ENCODE measurements around the gene LRRC23. TPM values are rescaled to one million over a fixed set of nuclear protein-coding genes. Genes with fewer than 3 reads are reported as not detected.

LRRC23 gene
- total RNA-seq, 1 donor from 2014 or later = 5.2 TPM

- peak overlapping the region; percentile 96 for H3K27ac Mint-ChIP-seq
- peaks cover 6% of the 10 kb centered on the region for H3K27me3 Mint-ChIP-seq (ENCODE audit: insufficient read depth, low read depth)
- no peaks in the 10 kb centered on the region for H3K36me3 Mint-ChIP-seq
- TF ChIP-seq, protein P1, sequence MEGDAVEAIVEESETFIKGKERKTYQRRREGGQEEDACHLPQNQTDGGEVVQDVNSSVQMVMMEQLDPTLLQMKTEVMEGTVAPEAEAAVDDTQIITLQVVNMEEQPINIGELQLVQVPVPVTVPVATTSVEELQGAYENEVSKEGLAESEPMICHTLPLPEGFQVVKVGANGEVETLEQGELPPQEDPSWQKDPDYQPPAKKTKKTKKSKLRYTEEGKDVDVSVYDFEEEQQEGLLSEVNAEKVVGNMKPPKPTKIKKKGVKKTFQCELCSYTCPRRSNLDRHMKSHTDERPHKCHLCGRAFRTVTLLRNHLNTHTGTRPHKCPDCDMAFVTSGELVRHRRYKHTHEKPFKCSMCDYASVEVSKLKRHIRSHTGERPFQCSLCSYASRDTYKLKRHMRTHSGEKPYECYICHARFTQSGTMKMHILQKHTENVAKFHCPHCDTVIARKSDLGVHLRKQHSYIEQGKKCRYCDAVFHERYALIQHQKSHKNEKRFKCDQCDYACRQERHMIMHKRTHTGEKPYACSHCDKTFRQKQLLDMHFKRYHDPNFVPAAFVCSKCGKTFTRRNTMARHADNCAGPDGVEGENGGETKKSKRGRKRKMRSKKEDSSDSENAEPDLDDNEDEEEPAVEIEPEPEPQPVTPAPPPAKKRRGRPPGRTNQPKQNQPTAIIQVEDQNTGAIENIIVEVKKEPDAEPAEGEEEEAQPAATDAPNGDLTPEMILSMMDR (IDR thresholded peaks at IDR 0.05) = no peak
- TF ChIP-seq EZH2 (IDR thresholded peaks at IDR 0.05) (no peak), EZH2phosphoT487 (IDR thresholded peaks at IDR 0.05) (no peak)
- H3K79me2 ChIP-seq (ENCODE audit: low read depth) = no peaks in the 10 kb centered on the region
- H3K9ac ChIP-seq = no peak overlapping the region
- H2AFZ ChIP-seq (replicated peaks) = no peak overlapping the region
- H4K20me1 ChIP-seq (ENCODE audit: low read depth) = no peaks in the 10 kb centered on the region
- no peak overlapping the region for H3K4me2 ChIP-seq
- H3K4me1 Mint-ChIP-seq = peaks cover 32% of the 10 kb centered on the region
- no peak for DNase-seq (ENCODE audit: low spot score)
- no peak overlapping the region for H3K27ac ChIP-seq
- H3K4me3 Mint-ChIP-seq = peak overlapping the region; percentile 67
- H3F3A ChIP-seq (ENCODE audit: low read depth) = no peaks in the 10 kb centered on the region
- no peaks in the 10 kb centered on the region for H3K9me3 ChIP-seq (ENCODE audit: low read depth)
- H3K4me3 ChIP-seq = no peak overlapping the region
- no peaks in the 10 kb centered on the region for H3K9me3 Mint-ChIP-seq
- H3K36me3 ChIP-seq = no peaks in the 10 kb centered on the region
- H3K4me1 ChIP-seq = no peaks in the 10 kb centered on the region
- no peaks in the 10 kb centered on the region for H3K27me3 ChIP-seq
Observed at GRCh38 chr12:6954316-6955107, 49.9 kb downstream of the LRRC23 start.

DNA sequence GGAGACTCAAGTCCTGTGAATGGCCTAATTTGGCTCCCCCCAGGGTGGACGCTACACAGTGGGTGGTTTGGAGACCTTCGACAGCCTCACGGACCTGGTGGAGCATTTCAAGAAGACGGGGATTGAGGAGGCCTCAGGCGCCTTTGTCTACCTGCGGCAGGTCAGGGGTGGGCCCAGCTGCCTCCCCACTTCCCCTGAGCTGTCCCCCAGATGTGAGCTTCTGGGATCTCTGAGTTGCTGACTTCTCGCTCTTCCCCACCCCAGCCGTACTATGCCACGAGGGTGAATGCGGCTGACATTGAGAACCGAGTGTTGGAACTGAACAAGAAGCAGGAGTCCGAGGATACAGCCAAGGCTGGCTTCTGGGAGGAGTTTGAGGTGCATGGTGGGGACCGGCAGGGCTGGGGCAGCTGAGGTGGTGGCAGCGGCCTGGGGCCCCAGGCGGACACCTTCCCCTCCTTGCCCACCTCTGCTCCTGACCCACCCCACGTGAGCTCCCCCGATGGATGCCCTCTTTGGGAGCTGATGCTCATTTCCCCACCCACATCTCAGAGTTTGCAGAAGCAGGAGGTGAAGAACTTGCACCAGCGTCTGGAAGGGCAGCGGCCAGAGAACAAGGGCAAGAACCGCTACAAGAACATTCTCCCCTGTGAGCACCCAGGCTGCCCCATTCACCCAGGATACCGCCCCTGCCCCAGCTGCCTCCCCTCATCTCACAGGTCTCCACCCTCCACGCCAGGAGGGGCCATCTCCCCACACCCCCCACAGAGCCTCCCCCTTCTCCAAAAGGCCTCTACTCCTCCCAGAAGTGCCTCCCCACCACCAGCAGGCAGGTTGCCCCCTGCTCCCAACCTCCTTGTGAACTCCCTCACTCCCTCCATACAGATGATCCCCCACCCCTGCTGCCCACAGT is 50.7 kb downstream of the LRRC23 start:
- Mint-ChIP-seq H3K4me3 (no peak overlapping the region), H3K36me3 (no peaks in the 10 kb centered on the region), H3K27ac (peak overlapping the region; percentile 76), H3K9me3 (no peaks in the 10 kb centered on the region), H3K27me3 (ENCODE audit: insufficient read depth, low read depth) (peaks cover 4% of the 10 kb centered on the region), H3K4me1 (peaks cover 30% of the 10 kb centered on the region)
- Histone ChIP-seq H3K4me2 (no peak overlapping the region), H3F3A (ENCODE audit: low read depth) (no peaks in the 10 kb centered on the region), H3K4me1 (no peaks in the 10 kb centered on the region), H4K20me1 (ENCODE audit: low read depth) (no peaks in the 10 kb centered on the region), H2AFZ (replicated peaks) (no peak overlapping the region), H3K79me2 (ENCODE audit: low read depth) (no peaks in the 10 kb centered on the region), H3K36me3 (no peaks in the 10 kb centered on the region), H3K27me3 (no peaks in the 10 kb centered on the region), H3K4me3 (no peak overlapping the region), H3K9ac (no peak overlapping the region), H3K9me3 (ENCODE audit: low read depth) (no peaks in the 10 kb centered on the region), H3K27ac (no peak overlapping the region)
- TF ChIP-seq, protein P1 (IDR thresholded peaks at IDR 0.05) = no peak
- no peak for TF ChIP-seq EZH2 (IDR thresholded peaks at IDR 0.05)
- TF ChIP-seq EZH2phosphoT487 (IDR thresholded peaks at IDR 0.05) = no peak
- DNase-seq (ENCODE audit: low spot score) = no peak

- Histone ChIP-seq H3K9me3 (ENCODE audit: low read depth) (no peaks in the 10 kb centered on the region), H3K4me3 (no peak overlapping the region), H3K79me2 (ENCODE audit: low read depth) (no peaks in the 10 kb centered on the region), H3K36me3 (no peaks in the 10 kb centered on the region), H3K9ac (no peak overlapping the region), H3K4me2 (no peak overlapping the region), H2AFZ (replicated peaks) (no peak overlapping the region), H3F3A (ENCODE audit: low read depth) (peaks cover 2% of the 10 kb centered on the region), H4K20me1 (ENCODE audit: low read depth) (no peaks in the 10 kb centered on the region), H3K27me3 (no peaks in the 10 kb centered on the region), H3K27ac (no peak overlapping the region), H3K4me1 (peaks cover 4% of the 10 kb centered on the region)
- Mint-ChIP-seq H3K4me3 (peak overlapping the region; percentile 58), H3K4me1 (peaks cover 35% of the 10 kb centered on the region), H3K36me3 (no peaks in the 10 kb centered on the region), H3K9me3 (no peaks in the 10 kb centered on the region), H3K27me3 (ENCODE audit: insufficient read depth, low read depth) (peaks cover 7% of the 10 kb centered on the region), H3K27ac (peak overlapping the region; percentile 76)
- no peak for DNase-seq (ENCODE audit: low spot score)
- no peak for TF ChIP-seq EZH2phosphoT487 (IDR thresholded peaks at IDR 0.05)
- TF ChIP-seq, protein P1 (IDR thresholded peaks at IDR 0.05) = no peak
- TF ChIP-seq EZH2 (IDR thresholded peaks at IDR 0.05) = no peak
Observed at GRCh38 chr12:6956021-6956727, 51.6 kb downstream of the LRRC23 start.

Measured in neural progenitor cell (in vitro differentiated cells).